ENCODE measurements around the gene C10orf105. TPM values are rescaled to one million over a fixed set of nuclear protein-coding genes. Genes with fewer than 3 reads are reported as not detected.

Gene C10orf105
- total and polyA plus RNA-seq, 2 donors from 2014 or later = 0.35 TPM; not detected in 1

GRCh38 chr10:71741029-71741428 is 21.5 kb upstream of the C10orf105 start:
- TF ChIP-seq CTCF (IDR thresholded peaks at IDR 0.05; ENCODE audit: borderline replicate concordance, extremely low read depth, insufficient read depth) = no peak
- no peaks in the 10 kb centered on the region for H3K27me3 ChIP-seq (ENCODE audit: control insufficient read depth, insufficient read depth, low read length)
- no peaks in the 10 kb centered on the region for H3K36me3 ChIP-seq (ENCODE audit: control insufficient read depth in 2 of 3, insufficient read depth in 3 of 3, low read length in 3 of 3)
- peaks cover 0 to 7% (median 0%) of the 10 kb centered on the region in 3 donors for H3K9me3 ChIP-seq (ENCODE audit: control insufficient read depth in 2 of 3, insufficient read depth in 1 of 3, low read length in 3 of 3)
- intact Hi-C loops (cut with DNase I) = no loop called here
- H3K9ac ChIP-seq (ENCODE audit: low read length in 3 of 3) = no peak overlapping the region
- no peak overlapping the region for H3K27ac ChIP-seq (ENCODE audit: low read depth in 2 of 2, low read length in 2 of 2)
- H3K4me3 ChIP-seq (ENCODE audit: low read length in 3 of 3) = no peak overlapping the region
- FAIRE-seq (no peak), DNase-seq (no peak)
- peaks cover 0 to 6% (median 0%) of the 10 kb centered on the region in 3 donors for H3K4me1 ChIP-seq (ENCODE audit: control insufficient read depth in 2 of 3, insufficient read depth in 2 of 3, low read depth in 1 of 3, low read length in 3 of 3)

GRCh38 chr10:71740069-71740653 is 20.6 kb upstream of the C10orf105 start:
- no peak overlapping the region for H3K9ac ChIP-seq (ENCODE audit: low read length in 3 of 3)
- intact Hi-C loops (cut with DNase I) = no loop called here
- no peak overlapping the region for H3K27ac ChIP-seq (ENCODE audit: low read depth in 2 of 2, low read length in 2 of 2)
- H3K4me1 ChIP-seq (ENCODE audit: control insufficient read depth in 2 of 3, insufficient read depth in 2 of 3, low read depth in 1 of 3, low read length in 3 of 3) = peaks cover 0 to 9% (median 0%) of the 10 kb centered on the region in 3 donors
- peak in 1 of 5 donors; percentile 71 for DNase-seq
- H3K4me3 ChIP-seq (ENCODE audit: low read length in 3 of 3) = no peak overlapping the region
- no peaks in the 10 kb centered on the region for H3K36me3 ChIP-seq (ENCODE audit: control insufficient read depth in 2 of 3, insufficient read depth in 3 of 3, low read length in 3 of 3)
- FAIRE-seq = no peak
- no peak for TF ChIP-seq CTCF (IDR thresholded peaks at IDR 0.05; ENCODE audit: borderline replicate concordance, extremely low read depth, insufficient read depth)
- peaks cover 0 to 7% (median 0%) of the 10 kb centered on the region in 3 donors for H3K9me3 ChIP-seq (ENCODE audit: control insufficient read depth in 2 of 3, insufficient read depth in 1 of 3, low read length in 3 of 3)
- no peaks in the 10 kb centered on the region for H3K27me3 ChIP-seq (ENCODE audit: control insufficient read depth, insufficient read depth, low read length)

- Histone ChIP-seq H3K27ac (ENCODE audit: low read depth in 2 of 2, low read length in 2 of 2) (no peak overlapping the region), H3K36me3 (ENCODE audit: control insufficient read depth in 2 of 3, insufficient read depth in 3 of 3, low read length in 3 of 3) (no peaks in the 10 kb centered on the region), H3K4me1 (ENCODE audit: control insufficient read depth in 2 of 3, insufficient read depth in 2 of 3, low read depth in 1 of 3, low read length in 3 of 3) (peaks cover 0 to 9% (median 0%) of the 10 kb centered on the region in 3 donors), H3K27me3 (ENCODE audit: control insufficient read depth, insufficient read depth, low read length) (no peaks in the 10 kb centered on the region), H3K9ac (ENCODE audit: low read length in 3 of 3) (no peak overlapping the region), H3K9me3 (ENCODE audit: control insufficient read depth in 2 of 3, insufficient read depth in 1 of 3, low read length in 3 of 3) (peaks cover 0 to 7% (median 0%) of the 10 kb centered on the region in 3 donors), H3K4me3 (ENCODE audit: low read length in 3 of 3) (no peak overlapping the region)
- DNase-seq (peak in 1 of 5 donors; percentile 66), FAIRE-seq (no peak)
- TF ChIP-seq CTCF (IDR thresholded peaks at IDR 0.05; ENCODE audit: borderline replicate concordance, extremely low read depth, insufficient read depth) = no peak
- intact Hi-C loops (cut with DNase I) = no loop called here
Observed at GRCh38 chr10:71739358-71739900, 19.9 kb upstream of the C10orf105 start.
